Lung microvascular endothelial cell (primary cell): ENCODE measurements around the gene STPG4. TPM values are rescaled to one million over a fixed set of nuclear protein-coding genes. Genes with fewer than 3 reads are reported as not detected.
"Not testable (repeated sequence)": the region's sequence is repeated elsewhere in the genome, so short reads cannot be mapped to it uniquely, and the experiment has no call there.

ENCODE experiments used
- DNase-seq, 2 donors: peaks; one replicate each; pipeline versions ENCODE4 v3.0.0 to v3.0.0-alpha.2; 2010; ENCODE audit warnings: low read depth in 2 of 2
- total RNA-seq: library from RNA; depleted of rRNA; stranded (reverse); fragments of >200 nt; gene quantifications from 2 replicates; pipeline ENCODE4 v1.2.1, GENCODE V29; 2014

The STPG4 gene
- total RNA-seq, 1 donor from 2014 or later, result 0.20 TPM

- peak in 1 of 2 donors; percentile 37 for DNase-seq
Observed at GRCh38 chr2:47173986-47174732, 19.1 kb upstream of the STPG4 start.

- no peak for DNase-seq
Observed at GRCh38 chr2:47172922-47173695, 18.0 kb upstream of the STPG4 start.

GRCh38 chr2:47172156-47172921, 17.2 kb upstream of the STPG4 start:
- peak; percentile 33 to 43 for DNase-seq

- no peak for DNase-seq
Observed at GRCh38 chr2:47169784-47170183, 14.7 kb upstream of the STPG4 start.

GRCh38 chr2:47168895-47169294, 13.8 kb upstream of the STPG4 start:
- not testable (repeated sequence) for DNase-seq

GRCh38 chr2:47167149-47167548, 12.0 kb upstream of the STPG4 start:
- DNase-seq, result no peak

GRCh38 chr2:47165001-47165555, 10.0 kb upstream of the STPG4 start:
- DNase-seq, result no peak

GRCh38 chr2:47162780-47163179, 7.7 kb upstream of the STPG4 start:
- no peak for DNase-seq

GRCh38 chr2:47161475-47161874, 6.4 kb upstream of the STPG4 start:
- DNase-seq, result no peak

GRCh38 chr2:47160660-47161059, 5.6 kb upstream of the STPG4 start:
- no peak for DNase-seq

GRCh38 chr2:47160211-47160610, 5.1 kb upstream of the STPG4 start:
- no peak for DNase-seq

GRCh38 chr2:47159627-47160026, 4.5 kb upstream of the STPG4 start:
- no peak for DNase-seq

- DNase-seq, result no peak
Observed at GRCh38 chr2:47158576-47158975, 3.5 kb upstream of the STPG4 start.

GRCh38 chr2:47152803-47153202, 2.3 kb downstream of the STPG4 start:
- DNase-seq, result no peak

GRCh38 chr2:47150175-47150574, 4.9 kb downstream of the STPG4 start:
- no peak for DNase-seq

GRCh38 chr2:47147021-47147420, 8.1 kb downstream of the STPG4 start:
- DNase-seq, result no peak

- no peak for DNase-seq
Observed at GRCh38 chr2:47145466-47145865, 9.6 kb downstream of the STPG4 start.

GRCh38 chr2:47141520-47141919, 13.6 kb downstream of the STPG4 start:
- DNase-seq, result no peak

- no peak for DNase-seq
Observed at GRCh38 chr2:47134386-47135090, 20.6 kb downstream of the STPG4 start.

- no peak for DNase-seq
Observed at GRCh38 chr2:47133046-47133445, 22.1 kb downstream of the STPG4 start.

- DNase-seq, result no peak
Observed at GRCh38 chr2:47129191-47129706, 25.9 kb downstream of the STPG4 start.
